ENCODE results near the gene SNRPA. TPM values are rescaled to one million over a fixed set of nuclear protein-coding genes. Genes with fewer than 3 reads are reported as not detected.

Gene SNRPA
- total and polyA plus RNA-seq, 2 of the 13 experiments (the other 11 are each of a cell fraction or from before 2014, with no cell fraction given): 59.6 to 162 TPM

DNA sequence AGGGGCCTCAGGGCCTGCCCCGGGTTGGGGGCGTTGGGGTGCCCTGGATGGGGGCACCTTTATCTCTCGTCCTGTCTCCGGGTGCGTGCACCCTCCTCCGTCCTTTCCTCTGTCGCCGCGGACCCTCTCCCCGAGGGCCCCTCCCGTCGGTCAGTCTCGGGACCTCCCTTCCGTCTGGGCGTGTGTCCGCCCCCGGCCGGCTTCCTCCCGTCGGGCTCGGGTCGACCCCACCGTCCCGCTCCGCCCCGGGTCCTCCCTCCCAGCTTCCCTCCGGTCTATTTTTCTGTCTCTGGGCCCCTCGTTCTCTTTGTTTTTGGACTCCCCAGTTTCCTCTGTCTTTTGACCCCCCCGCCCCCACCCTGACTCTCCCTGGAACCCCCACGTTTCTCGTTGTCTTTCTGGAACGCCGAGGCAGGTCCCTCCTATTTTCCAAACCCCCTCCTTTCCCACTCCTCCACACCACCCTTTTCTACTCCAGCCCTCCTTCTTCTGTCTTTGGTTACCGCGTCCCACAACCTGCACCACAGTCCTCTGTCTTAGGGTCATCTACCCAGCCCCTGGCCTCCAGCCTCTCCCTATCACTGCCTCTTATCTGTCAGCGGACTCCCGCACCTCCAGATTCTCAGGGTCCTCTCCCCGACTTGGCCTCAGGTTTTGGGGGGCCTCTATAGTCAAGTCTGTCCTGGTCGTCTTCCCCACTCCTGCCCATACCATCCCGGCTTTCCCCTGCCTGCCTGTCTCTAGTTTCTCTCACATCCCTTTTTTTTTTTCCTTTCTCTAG lies 48.7 kb downstream of the SNRPA start (continued):
- TF ChIP-seq SOX13 (IDR thresholded peaks at IDR 0.05) (no peak), SOX13 (CRISPR knock-in tag; conservative IDR thresholded peaks at IDR 0.05 in 1 of 2, IDR thresholded peaks at IDR 0.05 in 1 of 2) (no peak), CSRNP2 (CRISPR knock-in tag; conservative IDR thresholded peaks at IDR 0.05; ENCODE audit: low read depth) (no peak), TFAP4 (IDR thresholded peaks at IDR 0.05; ENCODE audit: borderline replicate concordance, low read depth) (no peak), SRSF1 (optimal IDR thresholded peaks at IDR 0.05; ENCODE audit: low read depth, low read length) (no peak), AGO1 (IDR thresholded peaks at IDR 0.05; ENCODE audit: low read depth, low read length, poor library complexity, severe bottlenecking) (peak; percentile 47), RBFOX2 (IDR thresholded peaks at IDR 0.05; ENCODE audit: low read depth, low read length) (0 out of 2 replicates have a peak, but pooled peaks have one; percentile 9), ZFP1 (CRISPR knock-in tag; IDR thresholded peaks at IDR 0.05) (no peak), ZNF160 (CRISPR knock-in tag; IDR thresholded peaks at IDR 0.05) (peak; percentile 61; the same call in 1 of the 2 replicates), ZNF335 (CRISPR knock-in tag; IDR thresholded peaks at IDR 0.05) (no peak), PCBP1 (IDR thresholded peaks at IDR 0.05; ENCODE audit: borderline replicate concordance, low read depth, low read length) (0 out of 2 replicates have a peak, but pooled peaks have one; percentile 14), ZNF124 (CRISPR knock-in tag; IDR thresholded peaks at IDR 0.05) (no peak), KDM3A (CRISPR knock-in tag; IDR thresholded peaks at IDR 0.05; ENCODE audit: low read depth) (0 out of 2 replicates have a peak, but pooled peaks have one; percentile 42), PATZ1 (CRISPR knock-in tag; IDR thresholded peaks at IDR 0.05) (peak; percentile 80), ZNF839 (CRISPR knock-in tag; IDR thresholded peaks at IDR 0.05; ENCODE audit: borderline replicate concordance) (no peak), ZNF331 (CRISPR knock-in tag; IDR thresholded peaks at IDR 0.05) (no peak), SIX1 (CRISPR knock-in tag; IDR thresholded peaks at IDR 0.05; ENCODE audit: borderline replicate concordance) (no peak), ZNF777 (CRISPR knock-in tag; IDR thresholded peaks at IDR 0.05) (peak; percentile 85), DR1 (CRISPR knock-in tag; IDR thresholded peaks at IDR 0.05) (no peak), POLR2G (IDR thresholded peaks at IDR 0.05; ENCODE audit: low read depth, low read length) (no peak)
- TF ChIP-seq, protein P1, sequence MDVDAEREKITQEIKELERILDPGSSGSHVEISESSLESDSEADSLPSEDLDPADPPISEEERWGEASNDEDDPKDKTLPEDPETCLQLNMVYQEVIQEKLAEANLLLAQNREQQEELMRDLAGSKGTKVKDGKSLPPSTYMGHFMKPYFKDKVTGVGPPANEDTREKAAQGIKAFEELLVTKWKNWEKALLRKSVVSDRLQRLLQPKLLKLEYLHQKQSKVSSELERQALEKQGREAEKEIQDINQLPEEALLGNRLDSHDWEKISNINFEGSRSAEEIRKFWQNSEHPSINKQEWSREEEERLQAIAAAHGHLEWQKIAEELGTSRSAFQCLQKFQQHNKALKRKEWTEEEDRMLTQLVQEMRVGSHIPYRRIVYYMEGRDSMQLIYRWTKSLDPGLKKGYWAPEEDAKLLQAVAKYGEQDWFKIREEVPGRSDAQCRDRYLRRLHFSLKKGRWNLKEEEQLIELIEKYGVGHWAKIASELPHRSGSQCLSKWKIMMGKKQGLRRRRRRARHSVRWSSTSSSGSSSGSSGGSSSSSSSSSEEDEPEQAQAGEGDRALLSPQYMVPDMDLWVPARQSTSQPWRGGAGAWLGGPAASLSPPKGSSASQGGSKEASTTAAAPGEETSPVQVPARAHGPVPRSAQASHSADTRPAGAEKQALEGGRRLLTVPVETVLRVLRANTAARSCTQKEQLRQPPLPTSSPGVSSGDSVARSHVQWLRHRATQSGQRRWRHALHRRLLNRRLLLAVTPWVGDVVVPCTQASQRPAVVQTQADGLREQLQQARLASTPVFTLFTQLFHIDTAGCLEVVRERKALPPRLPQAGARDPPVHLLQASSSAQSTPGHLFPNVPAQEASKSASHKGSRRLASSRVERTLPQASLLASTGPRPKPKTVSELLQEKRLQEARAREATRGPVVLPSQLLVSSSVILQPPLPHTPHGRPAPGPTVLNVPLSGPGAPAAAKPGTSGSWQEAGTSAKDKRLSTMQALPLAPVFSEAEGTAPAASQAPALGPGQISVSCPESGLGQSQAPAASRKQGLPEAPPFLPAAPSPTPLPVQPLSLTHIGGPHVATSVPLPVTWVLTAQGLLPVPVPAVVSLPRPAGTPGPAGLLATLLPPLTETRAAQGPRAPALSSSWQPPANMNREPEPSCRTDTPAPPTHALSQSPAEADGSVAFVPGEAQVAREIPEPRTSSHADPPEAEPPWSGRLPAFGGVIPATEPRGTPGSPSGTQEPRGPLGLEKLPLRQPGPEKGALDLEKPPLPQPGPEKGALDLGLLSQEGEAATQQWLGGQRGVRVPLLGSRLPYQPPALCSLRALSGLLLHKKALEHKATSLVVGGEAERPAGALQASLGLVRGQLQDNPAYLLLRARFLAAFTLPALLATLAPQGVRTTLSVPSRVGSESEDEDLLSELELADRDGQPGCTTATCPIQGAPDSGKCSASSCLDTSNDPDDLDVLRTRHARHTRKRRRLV (CRISPR knock-in tag; IDR thresholded peaks at IDR 0.05): no peak

All from HepG2 (cell line).